ENCODE data around the gene REXO4.

Gene REXO4

GRCh38 chr9:133429641-133430161, 11.9 kb upstream of the REXO4 start:
- Histone ChIP-seq H3K27me3 (ENCODE audit: low read depth, low read length) (peaks cover 4% of the 10 kb centered on the region), H3K9me3 (ENCODE audit: control insufficient read depth in 1 of 2, low read length in 2 of 2) (no peaks in the 10 kb centered on the region), H3K36me3 (ENCODE audit: control insufficient read depth in 1 of 2, insufficient read depth in 2 of 2, low read length in 2 of 2) (peaks cover 0 to 3% of the 10 kb centered on the region in 2 donors), H3K4me3 (ENCODE audit: low read depth in 1 of 2, low read length in 2 of 2) (peak overlapping the region in 1 of 2 donors; percentile 14), H3K27ac (ENCODE audit: low read length) (no peak overlapping the region), H3K4me1 (ENCODE audit: control insufficient read depth in 1 of 2, insufficient read depth in 2 of 2, low read length in 2 of 2) (peaks cover 0 to 7% of the 10 kb centered on the region in 2 donors)

DNA sequence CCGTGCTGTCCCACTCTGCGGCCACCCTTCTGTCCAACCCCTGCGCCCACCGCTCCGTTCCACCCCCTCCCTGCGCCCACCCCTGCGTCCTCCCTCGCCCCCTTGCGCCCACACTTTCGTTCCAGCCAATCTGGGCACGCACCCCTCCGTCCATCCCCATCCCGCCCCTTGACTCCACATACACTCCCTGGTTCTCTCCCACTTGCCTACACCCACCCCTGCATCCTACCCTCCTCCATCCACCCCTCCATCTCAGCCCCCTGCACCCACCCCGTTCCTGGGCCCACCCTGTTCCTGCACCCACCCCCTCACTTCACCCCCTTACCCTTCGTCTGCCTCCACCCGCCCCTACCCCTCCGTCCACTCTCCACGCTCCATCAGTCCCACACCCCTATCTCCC, 11.4 kb upstream of the REXO4 start:
- Histone ChIP-seq H3K9me3 (ENCODE audit: control insufficient read depth in 1 of 2, low read length in 2 of 2) (no peaks in the 10 kb centered on the region), H3K27me3 (ENCODE audit: low read depth, low read length) (peaks cover 4% of the 10 kb centered on the region), H3K4me1 (ENCODE audit: control insufficient read depth in 1 of 2, insufficient read depth in 2 of 2, low read length in 2 of 2) (peaks cover 0 to 7% of the 10 kb centered on the region in 2 donors), H3K4me3 (ENCODE audit: low read depth in 1 of 2, low read length in 2 of 2) (peak overlapping the region in 1 of 2 donors; percentile 14), H3K27ac (ENCODE audit: low read length) (no peak overlapping the region), H3K36me3 (ENCODE audit: control insufficient read depth in 1 of 2, insufficient read depth in 2 of 2, low read length in 2 of 2) (peaks cover 0 to 3% of the 10 kb centered on the region in 2 donors)

GRCh38 chr9:133428617-133429101, 10.8 kb upstream of the REXO4 start:
- Histone ChIP-seq H3K4me3 (ENCODE audit: low read depth in 1 of 2, low read length in 2 of 2) (no peak overlapping the region), H3K9me3 (ENCODE audit: control insufficient read depth in 1 of 2, low read length in 2 of 2) (no peaks in the 10 kb centered on the region), H3K4me1 (ENCODE audit: control insufficient read depth in 1 of 2, insufficient read depth in 2 of 2, low read length in 2 of 2) (peaks cover 0 to 7% of the 10 kb centered on the region in 2 donors), H3K27me3 (ENCODE audit: low read depth, low read length) (peaks cover 4% of the 10 kb centered on the region), H3K27ac (ENCODE audit: low read length) (no peak overlapping the region), H3K36me3 (ENCODE audit: control insufficient read depth in 1 of 2, insufficient read depth in 2 of 2, low read length in 2 of 2) (peaks cover 0 to 3% of the 10 kb centered on the region in 2 donors)

GRCh38 chr9:133427658-133428348, 10.0 kb upstream of the REXO4 start:
- Histone ChIP-seq H3K9me3 (ENCODE audit: control insufficient read depth in 1 of 2, low read length in 2 of 2) (no peaks in the 10 kb centered on the region), H3K27ac (ENCODE audit: low read length) (no peak overlapping the region), H3K27me3 (ENCODE audit: low read depth, low read length) (peaks cover 4% of the 10 kb centered on the region), H3K4me1 (ENCODE audit: control insufficient read depth in 1 of 2, insufficient read depth in 2 of 2, low read length in 2 of 2) (peaks cover 0 to 7% of the 10 kb centered on the region in 2 donors), H3K36me3 (ENCODE audit: control insufficient read depth in 1 of 2, insufficient read depth in 2 of 2, low read length in 2 of 2) (peaks cover 0 to 3% of the 10 kb centered on the region in 2 donors), H3K4me3 (ENCODE audit: low read depth in 1 of 2, low read length in 2 of 2) (no peak overlapping the region)

- Histone ChIP-seq H3K9me3 (ENCODE audit: control insufficient read depth in 1 of 2, low read length in 2 of 2) (no peaks in the 10 kb centered on the region), H3K4me3 (ENCODE audit: low read depth in 1 of 2, low read length in 2 of 2) (no peak overlapping the region), H3K4me1 (ENCODE audit: control insufficient read depth in 1 of 2, insufficient read depth in 2 of 2, low read length in 2 of 2) (peaks cover 0 to 7% of the 10 kb centered on the region in 2 donors), H3K36me3 (ENCODE audit: control insufficient read depth in 1 of 2, insufficient read depth in 2 of 2, low read length in 2 of 2) (peaks cover 0 to 3% of the 10 kb centered on the region in 2 donors), H3K27me3 (ENCODE audit: low read depth, low read length) (peaks cover 4% of the 10 kb centered on the region), H3K27ac (ENCODE audit: low read length) (no peak overlapping the region)
These were observed 8.2 kb upstream of the REXO4 start for GRCh38 chr9:133426011-133426410.

GRCh38 chr9:133425049-133425632, 7.3 kb upstream of the REXO4 start:
- Histone ChIP-seq H3K4me3 (ENCODE audit: low read depth in 1 of 2, low read length in 2 of 2) (no peak overlapping the region), H3K27me3 (ENCODE audit: low read depth, low read length) (peaks cover 4% of the 10 kb centered on the region), H3K36me3 (ENCODE audit: control insufficient read depth in 1 of 2, insufficient read depth in 2 of 2, low read length in 2 of 2) (peaks cover 0 to 3% of the 10 kb centered on the region in 2 donors), H3K27ac (ENCODE audit: low read length) (no peak overlapping the region), H3K4me1 (ENCODE audit: control insufficient read depth in 1 of 2, insufficient read depth in 2 of 2, low read length in 2 of 2) (peaks cover 0 to 7% of the 10 kb centered on the region in 2 donors), H3K9me3 (ENCODE audit: control insufficient read depth in 1 of 2, low read length in 2 of 2) (no peaks in the 10 kb centered on the region)

- Histone ChIP-seq H3K27ac (ENCODE audit: low read length) (no peak overlapping the region), H3K27me3 (ENCODE audit: low read depth, low read length) (peaks cover 4% of the 10 kb centered on the region), H3K4me1 (ENCODE audit: control insufficient read depth in 1 of 2, insufficient read depth in 2 of 2, low read length in 2 of 2) (peaks cover 0 to under 1% of the 10 kb centered on the region in 2 donors)
These were observed 6.4 kb upstream of the REXO4 start for GRCh38 chr9:133424187-133424586.

DNA sequence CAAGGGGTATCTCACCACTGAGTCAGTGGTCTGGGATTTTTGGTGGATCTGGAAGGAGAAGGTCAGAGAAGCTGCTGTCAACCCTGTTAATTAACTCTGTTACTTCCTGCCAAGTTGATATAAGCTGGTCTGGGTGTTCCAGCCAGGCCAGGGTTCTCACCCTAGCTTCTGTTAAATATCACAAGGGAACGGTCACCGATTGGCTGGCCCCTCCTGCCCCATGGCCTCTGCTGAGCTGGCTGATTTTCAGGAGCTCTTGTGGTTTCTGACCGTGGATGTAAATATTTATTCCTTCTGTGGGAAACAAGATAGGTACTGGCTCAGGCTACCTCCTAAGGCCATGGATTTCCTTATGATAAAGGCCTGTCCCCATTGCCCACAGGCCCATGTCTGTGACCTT, 5.4 kb upstream of the REXO4 start:
- Histone ChIP-seq H3K36me3 (ENCODE audit: control insufficient read depth in 1 of 2, insufficient read depth in 2 of 2, low read length in 2 of 2) (peaks cover 0 to 3% of the 10 kb centered on the region in 2 donors), H3K4me3 (ENCODE audit: low read depth in 1 of 2, low read length in 2 of 2) (no peak overlapping the region), H3K27ac (ENCODE audit: low read length) (no peak overlapping the region), H3K4me1 (ENCODE audit: control insufficient read depth in 1 of 2, insufficient read depth in 2 of 2, low read length in 2 of 2) (peaks cover 0 to 5% of the 10 kb centered on the region in 2 donors), H3K9me3 (ENCODE audit: control insufficient read depth in 1 of 2, low read length in 2 of 2) (no peaks in the 10 kb centered on the region), H3K27me3 (ENCODE audit: low read depth, low read length) (peaks cover 4% of the 10 kb centered on the region)

More at GRCh38 chr9:133424187-133424586, 6.4 kb upstream of the REXO4 start:
- Histone ChIP-seq H3K36me3 (ENCODE audit: control insufficient read depth in 1 of 2, insufficient read depth in 2 of 2, low read length in 2 of 2) (peaks cover 0 to 3% of the 10 kb centered on the region in 2 donors), H3K4me3 (ENCODE audit: low read depth in 1 of 2, low read length in 2 of 2) (no peak overlapping the region), H3K9me3 (ENCODE audit: control insufficient read depth in 1 of 2, low read length in 2 of 2) (no peaks in the 10 kb centered on the region)

GRCh38 chr9:133421615-133422542, 4.1 kb upstream of the REXO4 start, which contains the start of gene ADAMTS13:
Gene ADAMTS13 (plus strand): TSS chr9:133422367. CDS start chr9:133422444, 77 bp downstream.
- H3K36me3 ChIP-seq (ENCODE audit: control insufficient read depth in 1 of 2, insufficient read depth in 2 of 2, low read length in 2 of 2) = peaks cover 0 to 3% of the 10 kb centered on the region in 2 donors
- no peaks in the 10 kb centered on the region for H3K9me3 ChIP-seq (ENCODE audit: control insufficient read depth in 1 of 2, low read length in 2 of 2)
- H3K4me1 ChIP-seq (ENCODE audit: control insufficient read depth in 1 of 2, insufficient read depth in 2 of 2, low read length in 2 of 2) = peaks cover 0 to 10% of the 10 kb centered on the region in 2 donors
- H3K27me3 ChIP-seq (ENCODE audit: low read depth, low read length) = no peaks in the 10 kb centered on the region
- H3K27ac ChIP-seq (ENCODE audit: low read length) = no peak within 1 kb of the TSS
- H3K4me3 ChIP-seq (ENCODE audit: low read depth in 1 of 2, low read length in 2 of 2) = no peak within 1 kb of the TSS

DNA sequence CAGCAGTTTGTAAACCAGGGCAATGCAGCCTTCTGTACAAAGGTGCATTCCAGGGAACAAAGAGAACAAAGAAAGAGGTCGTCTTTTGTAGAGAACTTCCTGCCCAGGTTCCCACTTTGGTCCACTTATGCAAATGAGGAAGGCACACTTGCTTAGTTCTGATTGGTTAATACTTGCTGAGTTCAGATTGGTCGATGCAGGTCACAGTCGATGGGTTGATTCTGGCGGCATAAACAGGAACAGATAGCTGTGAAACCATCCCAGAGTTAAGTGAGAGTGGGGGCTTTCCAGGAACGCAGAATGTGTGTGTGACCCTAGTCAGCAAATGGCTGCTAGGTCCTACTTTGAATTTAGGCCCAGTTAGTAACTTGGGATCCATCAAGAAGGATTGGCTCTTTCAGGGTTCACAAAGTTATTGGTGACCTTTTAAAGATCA, 2.6 kb upstream of the REXO4 start:
- Histone ChIP-seq H3K4me1 (ENCODE audit: control insufficient read depth in 1 of 2, insufficient read depth in 2 of 2, low read length in 2 of 2) (peaks cover 0 to 24% of the 10 kb centered on the region in 2 donors), H3K27me3 (ENCODE audit: low read depth, low read length) (no peaks in the 10 kb centered on the region), H3K27ac (ENCODE audit: low read length) (no peak overlapping the region), H3K4me3 (ENCODE audit: low read depth in 1 of 2, low read length in 2 of 2) (no peak overlapping the region), H3K9me3 (ENCODE audit: control insufficient read depth in 1 of 2, low read length in 2 of 2) (no peaks in the 10 kb centered on the region), H3K36me3 (ENCODE audit: control insufficient read depth in 1 of 2, insufficient read depth in 2 of 2, low read length in 2 of 2) (peaks cover 3 to 5% of the 10 kb centered on the region in 2 donors)

Data from muscle layer of duodenum (tissue), 2 donors.